GM03348 (cell line): ENCODE data around the gene VASH2.
"Not testable (repeated sequence)": the region's sequence is repeated elsewhere in the genome, so short reads cannot be mapped to it uniquely, and the experiment has no call there.

Experiments used
- DNase-seq: peaks from one replicate; pipeline ENCODE4 v3.0.0; 2012; ENCODE audit warnings: low spot score

VASH2 gene

DNA sequence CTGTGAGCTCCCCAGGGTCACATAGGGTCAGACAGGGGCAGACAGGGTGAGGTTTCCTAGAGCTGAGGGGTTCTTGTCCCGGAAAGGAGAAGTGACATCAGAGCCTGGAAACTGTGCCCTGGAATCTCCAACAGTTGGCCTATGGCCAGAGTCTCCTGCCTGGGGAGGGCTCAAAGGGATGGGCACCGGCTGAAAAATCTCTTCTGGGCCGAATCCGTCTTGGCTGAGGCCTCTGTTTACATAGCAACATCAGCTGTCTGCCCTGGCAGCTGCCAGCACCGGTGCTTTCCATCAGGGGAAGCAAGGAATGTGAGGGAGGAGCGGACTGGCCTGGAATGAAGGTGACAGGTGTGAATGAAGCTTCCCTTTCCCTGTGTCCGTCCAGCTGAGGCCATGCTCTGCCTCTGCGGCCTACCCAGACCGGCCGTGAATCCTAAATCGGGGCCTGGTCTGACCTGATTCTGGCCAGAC lies 30.7 kb downstream of the VASH2 start:
- DNase-seq = no peak

DNA sequence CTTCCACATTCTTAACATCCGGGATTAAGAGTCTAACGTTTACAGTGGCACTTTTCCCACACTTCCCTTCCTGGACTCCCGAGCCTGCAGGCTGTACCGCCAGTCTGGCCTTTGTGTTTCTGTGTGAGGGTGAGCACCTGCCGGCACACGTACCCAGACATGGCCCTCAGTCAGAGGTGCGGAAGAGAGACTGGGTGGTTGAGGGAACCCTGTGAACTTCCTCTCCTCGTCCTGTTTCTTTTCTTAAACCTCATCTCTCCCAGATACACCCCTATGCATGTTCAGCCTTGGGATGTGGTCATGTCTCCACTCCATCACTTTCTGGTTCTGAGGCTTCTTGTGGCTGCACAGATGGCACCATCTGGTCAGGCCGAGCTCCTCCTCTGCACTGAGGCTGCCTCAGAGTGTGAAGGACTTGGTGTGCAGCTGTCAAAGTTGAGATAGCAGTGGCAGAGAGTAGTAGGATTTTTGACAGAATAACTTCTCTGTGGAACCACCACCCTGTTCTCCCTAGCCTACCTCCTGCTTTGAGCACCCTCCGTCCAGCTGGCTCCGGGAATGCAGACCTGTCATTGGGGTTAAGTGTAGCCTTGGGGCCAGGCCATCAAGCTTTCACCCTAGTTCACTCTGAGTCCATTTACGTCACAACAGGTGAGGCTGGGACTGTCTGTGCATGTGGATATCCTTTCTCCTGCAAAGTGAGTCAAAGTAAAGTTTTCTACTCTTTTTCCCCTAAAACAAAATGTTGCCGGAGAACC lies 31.4 kb downstream of the VASH2 start:
- DNase-seq = no peak

DNA sequence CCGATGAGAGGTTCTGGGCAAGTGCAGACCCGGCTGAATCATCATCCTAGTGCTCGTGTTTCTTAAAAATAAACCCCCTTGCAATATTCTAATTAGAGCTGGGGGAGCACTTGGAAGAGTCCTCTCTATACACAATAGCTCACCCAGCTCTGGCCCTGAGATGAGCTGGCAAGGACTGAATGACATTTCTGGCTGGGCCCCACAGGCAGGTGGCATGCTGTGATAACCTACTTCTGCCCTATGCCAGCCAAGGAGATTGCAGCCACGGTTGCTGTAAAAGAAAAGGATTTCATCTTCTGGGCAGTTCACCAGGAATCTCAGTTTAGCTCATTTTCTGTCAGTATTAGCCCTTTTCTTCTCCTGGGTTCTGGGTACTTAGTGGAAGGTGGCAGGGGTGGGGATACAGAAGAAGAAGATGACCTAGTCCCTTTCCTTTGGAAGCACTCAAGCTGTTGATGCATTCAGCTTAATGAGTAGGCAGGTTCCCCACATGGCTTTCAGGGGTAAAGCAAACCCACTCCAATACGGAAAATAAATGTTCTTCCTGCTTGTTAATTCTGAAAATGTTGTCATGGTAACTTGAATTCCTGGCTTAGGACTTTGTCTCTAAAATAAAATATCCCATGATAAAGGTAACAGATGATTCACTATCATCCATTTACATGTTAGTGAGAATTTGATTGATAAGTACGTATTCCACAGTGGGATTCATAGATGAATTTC lies 32.2 kb downstream of the VASH2 start:
- DNase-seq = no peak

DNA sequence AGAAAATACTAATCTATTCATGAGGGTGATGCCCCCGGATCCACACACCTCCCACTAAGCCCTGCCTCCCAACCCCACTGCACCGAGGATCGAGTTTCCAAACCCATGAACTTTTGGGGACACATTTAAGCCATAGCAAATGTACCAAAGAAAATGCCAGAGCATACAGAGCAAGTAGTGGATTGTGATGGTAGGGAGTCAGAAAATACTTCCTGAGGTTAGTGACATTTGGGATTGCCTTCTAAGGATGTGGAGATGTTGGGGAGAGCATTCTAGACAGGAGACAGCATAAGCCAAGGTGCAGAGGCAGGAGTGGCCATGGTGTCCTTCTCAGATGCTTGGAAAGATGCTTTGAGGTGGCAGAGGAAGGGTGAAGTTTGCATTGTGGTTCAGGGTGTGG lies 33.1 kb downstream of the VASH2 start:
- DNase-seq = no peak

DNA sequence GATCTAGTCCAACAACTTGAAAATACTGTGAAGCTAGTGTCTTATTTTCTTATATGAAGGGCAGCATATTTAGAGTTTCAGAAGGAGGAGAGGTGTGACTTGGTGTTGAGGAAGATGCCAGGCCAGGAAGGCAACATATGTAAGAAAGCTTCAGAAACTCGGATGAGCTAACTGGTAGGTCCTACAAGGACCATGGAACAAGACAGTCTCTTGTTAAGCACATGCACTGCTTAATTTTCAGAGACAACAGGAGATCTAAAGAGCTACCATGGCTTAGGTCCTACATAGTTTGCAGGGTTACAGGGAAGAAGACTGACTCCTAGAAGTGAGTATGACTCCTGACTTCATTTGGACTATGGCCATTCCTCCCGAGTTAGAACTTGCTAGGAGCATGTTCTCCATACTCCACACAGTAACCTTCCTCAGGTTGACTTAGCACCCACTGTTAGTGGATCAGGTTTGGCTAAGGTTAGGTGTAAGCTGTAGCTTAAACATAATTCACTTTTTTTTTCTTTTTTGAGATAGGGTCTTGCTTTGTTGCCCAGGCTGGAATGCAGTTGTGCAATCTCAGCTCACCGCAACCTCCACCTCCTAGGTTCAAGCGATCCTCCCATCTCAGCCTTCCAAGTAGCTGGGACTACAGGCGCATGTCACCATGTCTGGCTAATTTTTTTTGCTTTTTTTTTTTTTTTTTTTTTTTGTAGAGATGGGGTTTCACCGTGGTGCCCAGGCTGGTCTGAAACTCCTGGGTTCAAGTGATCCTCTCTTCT lies 34.4 kb downstream of the VASH2 start:
- DNase-seq = no peak

DNA sequence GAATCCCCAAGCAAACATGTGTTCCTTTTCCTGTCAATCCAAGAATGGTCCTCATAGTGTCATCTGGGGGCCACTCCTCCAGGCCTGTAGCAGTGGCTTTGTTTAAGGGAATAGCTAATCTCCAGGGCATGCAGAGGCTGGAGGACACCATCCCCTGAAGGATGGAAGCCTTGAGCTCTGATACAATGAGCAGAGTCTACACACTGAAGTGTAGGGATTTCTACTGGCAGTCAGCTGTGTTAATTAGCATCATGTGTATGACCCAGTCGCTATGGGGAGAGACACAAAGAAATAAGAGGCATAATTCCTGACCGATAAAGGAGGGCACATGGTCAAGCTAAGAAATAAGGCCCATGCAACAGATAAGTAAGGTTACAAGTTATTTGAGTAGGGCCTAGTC lies 36.2 kb downstream of the VASH2 start:
- DNase-seq = no peak

DNA sequence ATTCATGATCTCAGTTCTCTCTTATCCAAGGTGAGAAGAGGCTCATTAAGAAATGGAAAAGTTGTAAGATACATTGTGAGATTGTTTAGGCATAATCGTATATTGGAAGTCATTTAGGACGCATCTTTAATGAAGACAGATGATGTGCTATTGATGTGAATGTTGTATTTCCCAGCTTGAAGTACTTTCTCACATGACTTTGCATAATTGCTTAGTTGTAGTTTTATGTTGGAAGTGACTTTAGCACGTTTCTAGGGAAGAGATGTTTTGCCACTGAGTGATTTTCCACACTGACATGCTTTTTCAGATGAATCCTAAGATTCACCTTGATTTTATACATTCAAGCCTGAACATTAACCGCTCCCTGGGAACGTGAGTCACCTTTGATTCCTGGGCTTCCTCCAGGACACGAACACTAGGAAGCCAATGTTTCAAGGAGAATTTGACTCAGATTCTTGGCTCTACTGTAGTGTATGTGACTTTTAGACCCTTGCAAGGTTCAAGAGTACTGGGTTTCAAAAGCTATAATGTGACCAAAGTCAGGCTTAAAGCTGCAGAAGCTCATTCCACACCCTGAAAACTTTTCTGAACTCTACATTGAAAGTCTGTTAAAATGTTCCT lies 37.5 kb downstream of the VASH2 start:
- no peak for DNase-seq

DNA sequence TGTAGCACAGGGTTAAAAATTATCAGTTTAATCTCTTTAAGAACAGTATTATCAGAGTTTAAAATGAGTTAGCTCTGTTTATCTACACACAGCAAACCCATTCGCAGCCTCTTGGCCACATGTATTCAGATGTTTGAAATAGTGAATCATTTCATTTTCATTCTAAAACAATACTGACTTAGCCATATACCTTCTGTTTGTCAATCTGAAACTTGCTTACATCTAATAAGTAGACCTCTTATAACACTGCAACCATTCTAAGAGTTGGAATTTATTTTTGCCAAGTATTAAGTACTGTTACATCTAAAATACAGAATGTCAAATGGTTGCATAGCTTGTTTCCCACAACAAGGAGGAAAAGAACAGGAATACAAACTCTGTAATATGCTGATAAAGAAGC lies 39.9 kb downstream of the VASH2 start:
- DNase-seq = no peak

DNA sequence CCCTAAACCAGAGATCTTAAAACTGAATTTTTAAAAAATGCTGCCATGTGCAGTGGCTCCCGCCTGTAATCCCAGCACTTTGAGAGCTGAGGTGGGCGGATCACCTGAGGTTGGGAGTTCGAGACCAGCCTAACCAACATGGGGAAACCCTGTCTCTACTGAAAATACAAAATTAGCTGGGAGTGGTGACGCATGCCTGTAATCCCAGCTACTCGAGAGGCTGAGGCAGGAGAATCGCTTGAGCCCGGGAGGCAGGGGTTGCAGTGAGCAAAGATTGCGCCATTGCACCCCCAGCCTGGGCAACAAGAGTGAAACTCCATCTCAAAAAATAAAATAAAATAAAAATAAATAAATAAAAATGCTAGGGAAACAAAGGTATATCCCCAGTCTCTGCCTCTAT lies 43.6 kb downstream of the VASH2 start:
- DNase-seq = not testable (repeated sequence)

DNA sequence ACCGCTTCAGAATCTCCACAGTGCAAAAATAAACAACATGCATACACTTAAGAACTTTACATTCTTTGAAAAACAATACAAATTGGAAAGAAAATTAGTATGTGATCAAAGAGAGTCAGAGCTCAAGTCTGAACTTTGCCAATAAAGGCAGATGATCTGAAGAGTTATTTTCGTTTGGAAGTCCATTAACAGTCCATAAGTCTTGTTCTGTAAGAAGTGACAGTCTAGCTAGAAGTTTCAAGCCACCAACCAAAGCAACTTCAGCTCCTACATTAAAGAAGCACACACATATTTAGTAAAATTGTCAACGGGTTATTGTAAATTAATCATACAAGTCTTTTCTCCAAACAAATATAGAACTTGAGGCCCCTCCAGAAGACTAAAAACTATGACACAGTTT lies 44.6 kb downstream of the VASH2 start:
- DNase-seq = no peak

DNA sequence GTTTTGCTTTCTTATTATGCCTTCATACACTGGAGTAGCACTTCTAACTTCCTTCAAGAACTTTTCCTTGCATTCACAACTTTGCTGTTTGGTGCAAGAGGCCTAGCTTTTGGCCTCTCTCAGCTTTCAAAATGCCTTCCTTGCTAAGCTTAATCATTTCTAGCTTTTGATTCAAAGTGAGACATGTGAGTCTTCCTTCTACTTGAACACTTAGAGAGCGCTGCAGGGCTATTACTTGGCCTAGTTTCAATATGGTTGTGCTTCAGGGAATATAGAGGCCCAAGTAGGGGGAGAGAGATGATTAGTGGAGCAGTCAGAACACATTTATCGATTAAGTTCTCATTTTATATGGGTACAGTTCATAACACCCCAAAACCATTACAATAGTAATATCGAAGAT lies 52.9 kb downstream of the VASH2 start:
- DNase-seq = no peak

DNA sequence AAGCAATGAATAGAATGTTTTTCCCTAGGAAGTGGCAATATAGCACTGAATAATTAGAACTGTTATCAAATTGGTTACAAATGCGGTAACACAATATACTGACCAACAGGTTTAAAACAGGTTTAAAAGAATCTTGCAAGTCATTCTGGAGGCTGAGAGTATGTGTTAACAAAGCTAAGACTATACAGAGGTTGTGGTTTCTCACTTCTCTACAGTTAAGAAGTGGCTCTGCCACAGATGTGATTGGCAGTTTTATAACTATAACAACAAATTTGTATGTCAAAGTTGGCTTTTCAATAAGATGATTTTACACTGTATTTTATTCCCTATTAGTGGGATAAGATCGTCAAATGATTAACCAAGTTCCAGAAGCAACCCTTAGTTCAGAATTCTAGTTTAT lies 58.2 kb downstream of the VASH2 start:
- DNase-seq = no peak

DNA sequence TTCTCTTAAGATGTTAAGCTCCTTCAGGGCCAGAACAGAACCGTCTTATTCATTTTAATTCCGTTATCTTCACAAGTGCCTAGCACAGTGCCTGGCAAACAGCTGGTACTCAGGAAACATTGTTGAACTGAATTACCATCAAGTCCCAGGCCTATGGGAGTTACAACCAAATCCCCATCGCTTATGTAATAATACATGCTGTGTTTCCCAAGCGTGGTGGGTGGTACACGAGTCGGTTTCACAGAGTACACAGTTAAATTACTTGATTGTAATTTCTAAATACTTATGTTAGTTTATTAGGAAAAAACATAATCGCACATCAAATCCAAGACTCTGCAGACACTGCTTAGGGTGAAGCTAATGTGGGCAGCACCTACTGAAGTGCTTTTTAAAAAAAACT lies 64.3 kb downstream of the VASH2 start:
- peak; percentile 27 for DNase-seq

DNA sequence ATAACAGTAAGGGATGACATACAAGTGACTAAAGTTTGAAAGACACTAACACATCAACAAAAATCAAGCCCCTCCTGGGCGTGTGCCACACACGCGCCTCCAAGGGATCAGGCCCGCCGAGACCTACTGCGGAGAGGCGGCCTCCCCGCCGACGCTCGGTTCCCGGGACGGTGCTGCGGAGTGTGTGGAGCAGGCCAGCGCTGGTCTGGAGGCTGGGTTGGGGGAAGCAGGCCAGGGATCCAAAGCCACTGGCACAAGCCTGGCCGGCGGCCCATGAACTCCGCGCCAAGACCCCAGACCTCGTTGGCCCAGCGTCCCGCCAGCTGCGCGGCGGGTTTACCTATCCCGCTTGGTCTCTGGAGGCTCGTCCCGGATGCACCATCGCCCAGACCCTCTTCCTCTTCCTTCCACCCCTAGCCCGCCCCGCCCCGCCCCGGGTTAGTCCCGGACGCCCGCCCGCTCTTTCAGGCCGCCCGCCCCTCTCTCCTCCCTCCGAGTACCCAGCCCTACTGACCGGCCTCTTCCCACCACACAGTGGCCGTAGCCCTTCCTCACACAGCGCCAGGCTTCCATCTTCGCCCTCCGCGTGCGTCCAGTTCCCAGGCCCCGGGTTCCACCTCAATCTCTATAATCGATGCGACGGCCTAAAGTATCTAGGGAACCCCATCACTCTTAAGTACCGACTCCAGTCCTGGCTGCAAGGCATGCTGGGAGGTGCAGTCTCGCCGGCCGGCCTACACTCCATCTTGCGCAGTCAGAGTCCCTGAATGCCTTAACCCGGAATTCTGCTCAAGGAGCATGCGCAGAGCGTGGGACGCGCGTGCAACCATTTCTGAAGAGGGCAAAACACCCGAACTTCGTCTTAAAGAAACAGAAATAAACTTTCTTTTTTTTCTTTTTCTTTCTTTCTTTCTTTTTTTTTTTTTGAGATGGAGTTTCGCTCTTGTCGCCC lies 65.0 kb downstream of the VASH2 start, which contains the start of gene ANGEL2:
ANGEL2 (minus strand) TSS at position 769 of the 952 bp plus-strand sequence; CDS start at position 573, 196 bp downstream.
- peak; percentile 96 for DNase-seq

DNA sequence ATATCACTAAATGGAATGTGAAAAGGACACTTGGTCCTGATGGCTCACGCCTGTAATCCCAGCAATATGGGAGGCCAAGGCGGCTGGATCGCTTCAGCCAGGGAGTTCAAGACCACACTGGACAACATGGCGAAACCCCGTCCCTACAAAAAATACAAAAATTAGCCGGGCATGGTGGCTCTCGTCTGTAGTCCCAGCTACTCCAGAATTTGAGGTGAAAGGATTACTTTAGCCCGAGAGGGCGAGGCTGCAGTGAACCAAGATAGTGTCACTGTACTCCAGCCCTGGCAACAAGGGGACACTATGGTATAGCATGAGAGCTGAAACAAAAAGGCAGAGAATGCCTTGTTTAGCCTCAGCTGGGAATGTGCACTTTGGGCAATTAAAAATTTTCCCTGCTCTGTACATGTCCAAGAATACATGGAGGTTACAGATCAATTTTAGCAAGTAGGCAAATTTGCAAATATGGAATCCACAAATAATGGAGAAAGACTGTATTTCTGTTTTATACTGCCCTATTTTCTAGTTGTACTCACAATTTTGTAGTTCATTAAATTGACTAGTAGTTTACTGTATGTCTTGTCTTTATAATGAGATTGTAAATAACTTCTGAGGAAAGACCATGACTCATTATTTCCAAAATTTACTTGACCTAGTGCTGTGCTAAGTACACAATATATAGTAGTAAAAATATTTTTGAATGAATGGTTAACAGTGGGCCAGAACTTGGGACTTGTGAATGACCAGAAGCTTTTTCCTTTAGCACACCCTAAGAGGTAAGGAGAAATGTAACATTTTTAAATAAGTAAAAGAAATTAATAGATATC lies 67.3 kb downstream of the VASH2 start:
- DNase-seq = no peak

DNA sequence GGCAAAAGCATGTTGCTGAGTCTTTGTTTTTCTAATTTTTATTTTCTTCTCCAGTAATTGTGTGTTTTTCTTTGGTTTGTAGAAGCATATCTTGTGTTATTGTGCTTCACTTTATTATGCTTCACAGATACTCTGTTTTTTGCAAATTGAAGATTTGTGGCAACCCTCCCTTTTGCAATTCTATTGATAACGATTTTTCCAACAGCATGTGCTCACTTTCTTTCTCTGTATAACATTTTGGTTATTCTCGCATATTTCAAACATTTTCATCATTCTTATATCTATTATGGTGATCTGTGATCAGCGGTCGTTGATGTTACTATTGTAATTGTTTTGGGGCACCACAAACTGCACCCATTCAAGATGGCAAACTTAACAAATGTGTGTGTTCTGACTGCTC lies 69.1 kb downstream of the VASH2 start:
- no peak for DNase-seq

DNA sequence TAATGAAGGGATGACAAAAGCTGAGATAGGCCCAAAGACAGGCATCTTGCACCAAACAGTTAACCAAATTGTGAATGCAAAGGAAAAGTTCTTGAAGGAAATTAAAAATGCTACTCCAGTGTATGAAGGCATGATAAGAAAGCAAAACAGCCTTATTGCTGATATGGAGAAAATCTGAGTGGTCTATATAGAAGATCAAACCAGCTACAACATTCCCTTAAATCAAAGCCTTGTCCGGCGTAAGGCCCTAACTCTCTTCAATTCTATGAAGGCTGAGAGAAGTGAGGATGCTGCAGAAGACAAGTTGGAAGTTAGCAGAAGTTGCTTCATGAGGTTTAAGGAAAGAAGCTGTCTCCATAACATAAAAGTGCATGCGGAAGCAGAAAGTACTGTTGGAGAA lies 69.7 kb downstream of the VASH2 start:
- no peak for DNase-seq

DNA sequence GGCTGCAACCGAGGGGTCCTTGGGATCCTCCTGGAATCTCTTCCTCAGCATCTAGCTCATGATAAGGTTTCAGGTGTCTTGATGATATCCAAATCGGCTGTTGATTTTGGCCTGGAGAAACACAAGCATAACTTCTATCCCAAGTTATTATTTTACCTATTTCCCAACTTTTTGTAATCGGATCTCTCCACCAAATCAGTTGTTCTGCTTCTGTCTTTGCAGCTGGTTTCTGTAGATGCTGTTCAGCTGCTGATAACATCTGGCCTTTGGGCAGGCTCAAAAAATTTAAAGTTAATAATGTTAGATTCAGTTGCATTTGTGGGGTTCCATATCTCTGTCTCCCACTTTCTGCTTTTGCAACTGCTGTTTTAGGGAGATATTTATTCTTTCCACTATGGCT lies 76.7 kb downstream of the VASH2 start:
- DNase-seq = not testable (repeated sequence)

DNA sequence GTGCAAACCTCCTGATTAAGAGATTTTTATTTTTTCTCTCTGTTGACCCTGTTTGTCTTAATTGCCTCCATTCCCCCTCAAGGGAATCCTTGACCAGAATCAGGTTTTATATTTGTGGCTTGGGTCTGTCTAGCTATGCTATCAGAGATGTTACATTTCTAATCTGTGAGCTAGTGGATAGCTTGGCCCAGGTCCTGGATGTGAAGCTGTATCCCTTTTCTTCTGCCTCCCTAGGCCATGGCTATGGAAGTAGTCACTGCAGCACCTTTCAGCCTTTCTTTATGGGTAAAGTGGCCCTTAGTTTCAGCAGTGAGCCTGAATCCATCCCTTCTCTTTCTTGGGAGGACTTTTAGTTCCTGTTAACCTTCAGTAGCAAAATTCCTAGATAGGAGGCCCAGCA lies 82.3 kb downstream of the VASH2 start:
- no peak for DNase-seq

DNA sequence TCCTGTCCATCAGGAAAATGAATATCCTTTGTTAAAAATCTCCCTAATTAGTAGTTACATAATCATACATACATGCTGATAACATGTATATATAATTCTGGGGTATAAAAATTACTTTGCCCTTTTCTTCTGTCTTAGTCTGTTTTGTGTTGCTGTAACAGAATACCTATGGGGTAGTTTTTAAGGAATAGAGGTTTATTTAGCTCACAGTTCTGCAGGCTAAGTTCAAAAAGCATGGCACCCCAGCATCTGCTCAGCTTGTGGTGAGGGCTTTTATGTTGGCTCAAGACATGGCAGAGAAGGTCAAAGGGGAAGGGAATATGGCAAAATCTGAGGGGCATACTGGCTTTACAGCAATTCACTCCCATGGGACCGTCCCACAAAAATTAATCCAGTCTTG lies 84.4 kb downstream of the VASH2 start:
- DNase-seq = no peak
